Measurements from ENCODE around the gene ETNK1. TPM values are rescaled to one million over a fixed set of nuclear protein-coding genes. Genes with fewer than 3 reads are reported as not detected.

Gene ETNK1
- total RNA-seq, 1 experiment from 2014 or later = 54.8 TPM

GRCh38 chr12:22626406-22626805 lies 1.4 kb downstream of the ETNK1 start:
- in situ Hi-C loops (cut with HindIII; ENCODE audit: low pct_unique_long_range_greater_than_20kb, low sequenced_read_pairs) = no loop called here
- peak; percentile 30 for DNase-seq (ENCODE audit: low read depth, low spot score)

- in situ Hi-C loops (cut with HindIII; ENCODE audit: low pct_unique_long_range_greater_than_20kb, low sequenced_read_pairs) = no loop called here
- DNase-seq (ENCODE audit: low read depth, low spot score) = no peak
Measured at GRCh38 chr12:22627371-22627770, 2.4 kb downstream of the ETNK1 start.

- no peak for DNase-seq (ENCODE audit: low read depth, low spot score)
- in situ Hi-C loops (cut with HindIII; ENCODE audit: low pct_unique_long_range_greater_than_20kb, low sequenced_read_pairs) = no loop called here
Measured at GRCh38 chr12:22628228-22628627, 3.3 kb downstream of the ETNK1 start.

GRCh38 chr12:22631863-22632463 lies 7.0 kb downstream of the ETNK1 start:
- peak; percentile 27 for DNase-seq (ENCODE audit: low read depth, low spot score)
- in situ Hi-C loops (cut with HindIII; ENCODE audit: low pct_unique_long_range_greater_than_20kb, low sequenced_read_pairs) = no loop called here

GRCh38 chr12:22634883-22635282 lies 9.9 kb downstream of the ETNK1 start:
- in situ Hi-C loops (cut with HindIII; ENCODE audit: low pct_unique_long_range_greater_than_20kb, low sequenced_read_pairs) = no loop called here
- no peak for DNase-seq (ENCODE audit: low read depth, low spot score)

GRCh38 chr12:22635812-22636211 lies 10.8 kb downstream of the ETNK1 start:
- no peak for DNase-seq (ENCODE audit: low read depth, low spot score)
- in situ Hi-C loops (cut with HindIII; ENCODE audit: low pct_unique_long_range_greater_than_20kb, low sequenced_read_pairs) = no loop called here

GRCh38 chr12:22640851-22641250 lies 15.9 kb downstream of the ETNK1 start:
- no peak for DNase-seq (ENCODE audit: low read depth, low spot score)
- in situ Hi-C loops (cut with HindIII; ENCODE audit: low pct_unique_long_range_greater_than_20kb, low sequenced_read_pairs) = no loop called here

- in situ Hi-C loops (cut with HindIII; ENCODE audit: low pct_unique_long_range_greater_than_20kb, low sequenced_read_pairs) = no loop called here
- DNase-seq (ENCODE audit: low read depth, low spot score) = no peak
Measured at GRCh38 chr12:22641353-22642053, 16.5 kb downstream of the ETNK1 start.

GRCh38 chr12:22648668-22649067 lies 23.7 kb downstream of the ETNK1 start:
- in situ Hi-C loops (cut with HindIII; ENCODE audit: low pct_unique_long_range_greater_than_20kb, low sequenced_read_pairs) = no loop called here
- DNase-seq (ENCODE audit: low read depth, low spot score) = no peak

- no peak for DNase-seq (ENCODE audit: low read depth, low spot score)
- in situ Hi-C loops (cut with HindIII; ENCODE audit: low pct_unique_long_range_greater_than_20kb, low sequenced_read_pairs) = no loop called here
Measured at GRCh38 chr12:22653075-22653474, 28.1 kb downstream of the ETNK1 start.

GRCh38 chr12:22653791-22654190 lies 28.8 kb downstream of the ETNK1 start:
- in situ Hi-C loops (cut with HindIII; ENCODE audit: low pct_unique_long_range_greater_than_20kb, low sequenced_read_pairs) = no loop called here
- DNase-seq (ENCODE audit: low read depth, low spot score) = no peak

- in situ Hi-C loops (cut with HindIII; ENCODE audit: low pct_unique_long_range_greater_than_20kb, low sequenced_read_pairs) = no loop called here
- DNase-seq (ENCODE audit: low read depth, low spot score) = no peak
Measured at GRCh38 chr12:22656376-22656775, 31.4 kb downstream of the ETNK1 start.

GRCh38 chr12:22656831-22657230 lies 31.9 kb downstream of the ETNK1 start:
- in situ Hi-C loops (cut with HindIII; ENCODE audit: low pct_unique_long_range_greater_than_20kb, low sequenced_read_pairs) = no loop called here
- DNase-seq (ENCODE audit: low read depth, low spot score) = no peak

- in situ Hi-C loops (cut with HindIII; ENCODE audit: low pct_unique_long_range_greater_than_20kb, low sequenced_read_pairs) = no loop called here
- no peak for DNase-seq (ENCODE audit: low read depth, low spot score)
Measured at GRCh38 chr12:22657538-22657937, 32.6 kb downstream of the ETNK1 start.

- in situ Hi-C loops (cut with HindIII; ENCODE audit: low pct_unique_long_range_greater_than_20kb, low sequenced_read_pairs) = no loop called here
- DNase-seq (ENCODE audit: low read depth, low spot score) = no peak
Measured at GRCh38 chr12:22658214-22658613, 33.2 kb downstream of the ETNK1 start.

GRCh38 chr12:22662356-22662755 lies 37.4 kb downstream of the ETNK1 start:
- in situ Hi-C loops (cut with HindIII; ENCODE audit: low pct_unique_long_range_greater_than_20kb, low sequenced_read_pairs) = no loop called here
- no peak for DNase-seq (ENCODE audit: low read depth, low spot score)

GRCh38 chr12:22665476-22665875 lies 40.5 kb downstream of the ETNK1 start:
- in situ Hi-C loops (cut with HindIII; ENCODE audit: low pct_unique_long_range_greater_than_20kb, low sequenced_read_pairs) = no loop called here
- no peak for DNase-seq (ENCODE audit: low read depth, low spot score)

- in situ Hi-C loops (cut with HindIII; ENCODE audit: low pct_unique_long_range_greater_than_20kb, low sequenced_read_pairs) = no loop called here
- no peak for DNase-seq (ENCODE audit: low read depth, low spot score)
Measured at GRCh38 chr12:22667122-22667521, 42.2 kb downstream of the ETNK1 start.

- in situ Hi-C loops (cut with HindIII; ENCODE audit: low pct_unique_long_range_greater_than_20kb, low sequenced_read_pairs) = no loop called here
- no peak for DNase-seq (ENCODE audit: low read depth, low spot score)
Measured at GRCh38 chr12:22668441-22668840, 43.5 kb downstream of the ETNK1 start.

Data from SK-MEL-5 (cell line).